ENCODE measurements around the gene CALML3. TPM values are rescaled to one million over a fixed set of nuclear protein-coding genes. Genes with fewer than 3 reads are reported as not detected.

Gene CALML3
- total and polyA plus RNA-seq, 2 of the 8 experiments (the other 6 are each of a cell fraction or from before 2014, with no cell fraction given): not detected

DNA sequence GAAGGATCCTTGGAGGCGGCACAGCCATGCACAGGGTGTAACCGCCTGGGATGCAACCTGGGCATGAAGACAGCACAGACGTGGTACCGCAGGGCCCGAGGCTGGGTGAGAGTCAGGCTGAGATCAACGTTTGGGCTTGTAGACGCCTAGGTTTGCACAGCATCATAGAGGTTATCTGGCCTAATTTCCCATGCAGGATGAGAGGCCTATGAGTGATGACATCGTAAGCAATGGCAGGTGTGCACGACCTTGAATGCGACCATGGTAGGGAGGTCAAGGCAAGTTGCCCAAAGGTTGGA is 7.5 kb downstream of the CALML3 start:
- Histone ChIP-seq H3K79me1 (ENCODE audit: low read depth, low read length) (no peaks in the 10 kb centered on the region), H3K23me2 (ENCODE audit: low read depth, low read length) (no peaks in the 10 kb centered on the region), H4K5ac (ENCODE audit: insufficient read length, low read depth, low read length) (no peak overlapping the region), H3K23ac (ENCODE audit: insufficient read length) (no peak overlapping the region), H4K20me1 (replicated peaks in 1 of 2; ENCODE audit: control insufficient read depth in 1 of 2, insufficient read depth in 2 of 2, low read length in 2 of 2) (no peaks in the 10 kb centered on the region), H2BK5ac (ENCODE audit: low read depth, low read length) (no peak overlapping the region), H4K8ac (ENCODE audit: extremely low read depth, insufficient read depth, low read length) (no peak overlapping the region), H3K9me3 (ENCODE audit: insufficient read depth in 2 of 2, low read depth in 1 of 2, low read length in 1 of 2) (peaks cover 0 to 3% of the 10 kb centered on the region in 2 experiments; a peak in 1 of 4 replicates), H3K27me3 (replicated peaks in 1 of 4; ENCODE audit: control insufficient read depth in 3 of 4, extremely low read depth in 1 of 4, insufficient read depth in 3 of 4, low read length in 3 of 4) (no peaks in the 10 kb centered on the region), H2BK15ac (ENCODE audit: low read length) (no peak overlapping the region), H3K79me2 (ENCODE audit: control insufficient read depth in 1 of 2, insufficient read depth in 2 of 2, low read length in 2 of 2) (no peaks in the 10 kb centered on the region), H3K56ac (replicated peaks; ENCODE audit: insufficient read length, low read depth, low read length) (no peak overlapping the region), H2BK12ac (ENCODE audit: low read depth, low read length) (no peak overlapping the region), H3K4me2 (ENCODE audit: insufficient read depth in 1 of 2, low read depth in 2 of 2, low read length in 2 of 2) (no peak overlapping the region), H2BK20ac (ENCODE audit: low read length) (no peak overlapping the region), H3K36me3 (ENCODE audit: control insufficient read depth in 2 of 4, insufficient read depth in 4 of 4, low read length in 3 of 4) (no peaks in the 10 kb centered on the region), H3K27ac (ENCODE audit: low read depth, low read length) (no peak overlapping the region), H4K91ac (replicated peaks; ENCODE audit: insufficient read length, low read length) (no peak overlapping the region), H3K9ac (replicated peaks in 1 of 4; ENCODE audit: extremely low read depth in 1 of 4, low read depth in 3 of 4, low read length in 3 of 4) (no peak overlapping the region), H3K4me3 (ENCODE audit: extremely low read depth in 1 of 4, insufficient read depth in 2 of 4, low read depth in 3 of 4, low read length in 4 of 4) (no peak overlapping the region), H3K4me1 (replicated peaks in 1 of 4; ENCODE audit: control insufficient read depth in 3 of 4, insufficient read depth in 4 of 4, low read length in 3 of 4) (no peaks in the 10 kb centered on the region), H3K14ac (ENCODE audit: insufficient read length) (no peak overlapping the region), H2AK5ac (ENCODE audit: low read depth, low read length) (no peak overlapping the region), H2BK120ac (replicated peaks; ENCODE audit: low read depth, low read length) (no peak overlapping the region), H3K4ac (replicated peaks; ENCODE audit: insufficient read length, low read depth, low read length) (no peak overlapping the region), H3K18ac (ENCODE audit: extremely low read depth, low read length) (no peak overlapping the region), H2AFZ (ENCODE audit: low read length) (no peak overlapping the region)
- DNase-seq (ENCODE audit: low read depth in 1 of 2, low spot score in 2 of 2) (no peak), FAIRE-seq (no peak)
- CTCF ChIA-PET (ENCODE audit: partially characterized antibody): interaction anchor here (0.6 kb wide), 1 partner anchor 264 kb away, joined by 3 read pairs; no protein-coding TSS in a partner anchor
- POLR2A ChIA-PET (ENCODE audit: partially characterized antibody): no interaction called here
- 86% methylated on average over 10 of the region's 10 CpGs; no CpG with 5 or more reads in 1 of the 2 experiments for WGBS, 2 experiments (ENCODE audit: extremely low coverage in 1 of 2, insufficient coverage in 1 of 2, insufficient read length in 1 of 2, insufficient replicate concordance in 2 of 2, low coverage in 1 of 2, low lambda C conversion rate in 2 of 2, missing lambda C conversion rate in 1 of 2)
- TF ChIP-seq FOSL1 (IDR thresholded peaks at IDR 0.05; ENCODE audit: insufficient read depth, low read depth, low read length): no peak
- TF ChIP-seq BCL11A (IDR thresholded peaks at IDR 0.05; ENCODE audit: low read depth in 2 of 2, low read length in 2 of 2): no peak
- no peak for TF ChIP-seq ATF2 (IDR thresholded peaks at IDR 0.05; ENCODE audit: low read length)
- no peak for TF ChIP-seq CHD2 (IDR thresholded peaks at IDR 0.05; ENCODE audit: low read length)
- TF ChIP-seq CEBPB (IDR thresholded peaks at IDR 0.05; ENCODE audit: low read depth, low read length): no peak
- TF ChIP-seq, protein P1, sequence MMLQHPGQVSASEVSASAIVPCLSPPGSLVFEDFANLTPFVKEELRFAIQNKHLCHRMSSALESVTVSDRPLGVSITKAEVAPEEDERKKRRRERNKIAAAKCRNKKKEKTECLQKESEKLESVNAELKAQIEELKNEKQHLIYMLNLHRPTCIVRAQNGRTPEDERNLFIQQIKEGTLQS (IDR thresholded peaks at IDR 0.05; ENCODE audit: insufficient read depth, low read depth, low read length): no peak
- no peak for TF ChIP-seq KDM4A (IDR thresholded peaks at IDR 0.05; ENCODE audit: low read depth, low read length, severe bottlenecking)
- TF ChIP-seq YY1 (IDR thresholded peaks at IDR 0.05; ENCODE audit: low read depth, low read length): no peak
- no peak for TF ChIP-seq HDAC6 (IDR thresholded peaks at IDR 0.05; ENCODE audit: low read depth, low read length)
- TF ChIP-seq GABPA (IDR thresholded peaks at IDR 0.05; ENCODE audit: borderline replicate concordance, insufficient read depth, low read length): no peak
- no peak for TF ChIP-seq RXRA (IDR thresholded peaks at IDR 0.05; ENCODE audit: insufficient read depth, low read depth, low read length)
- no peak for TF ChIP-seq TAF7 (optimal IDR thresholded peaks at IDR 0.05; ENCODE audit: borderline replicate concordance, low read depth, low read length)
- TF ChIP-seq KDM1A (IDR thresholded peaks at IDR 0.05; ENCODE audit: borderline replicate concordance, low read length): no peak

All from H1 (cell line).